ENCODE data around the gene MED13L.

The MED13L gene

GRCh38 chr12:116177017-116177416 lies 100.5 kb downstream of the MED13L start:
- no peak for DNase-seq

GRCh38 chr12:116174904-116175303 lies 102.6 kb downstream of the MED13L start:
- DNase-seq = no peak

- DNase-seq = no peak
These were observed 103.5 kb downstream of the MED13L start for GRCh38 chr12:116174006-116174405.

GRCh38 chr12:116172224-116172849 lies 105.2 kb downstream of the MED13L start:
- no peak for DNase-seq

- no peak for DNase-seq
These were observed 105.9 kb downstream of the MED13L start for GRCh38 chr12:116171549-116171948.

- no peak for DNase-seq
These were observed 108.4 kb downstream of the MED13L start for GRCh38 chr12:116169071-116169470.

- no peak for DNase-seq
These were observed 111.2 kb downstream of the MED13L start for GRCh38 chr12:116166306-116166705.

GRCh38 chr12:116165036-116165425 lies 112.5 kb downstream of the MED13L start:
- DNase-seq = no peak

- no peak for DNase-seq
These were observed 113.0 kb downstream of the MED13L start for GRCh38 chr12:116164250-116165035.

GRCh38 chr12:116162071-116162470 lies 115.4 kb downstream of the MED13L start:
- no peak for DNase-seq

GRCh38 chr12:116161588-116161987 lies 115.9 kb downstream of the MED13L start:
- peak; percentile 64 for DNase-seq

- no peak for DNase-seq
These were observed 116.5 kb downstream of the MED13L start for GRCh38 chr12:116160883-116161458.

- no peak for DNase-seq
These were observed 117.3 kb downstream of the MED13L start for GRCh38 chr12:116160231-116160630.

GRCh38 chr12:116159593-116160200 lies 117.8 kb downstream of the MED13L start:
- no peak for DNase-seq

GRCh38 chr12:116159175-116159574 lies 118.3 kb downstream of the MED13L start:
- peak; percentile 21 for DNase-seq

- DNase-seq = peak; percentile 39
These were observed 119.6 kb downstream of the MED13L start for GRCh38 chr12:116157845-116158267.

- DNase-seq = no peak
These were observed 120.9 kb downstream of the MED13L start for GRCh38 chr12:116156614-116157013.

- no peak for DNase-seq
These were observed 122.1 kb downstream of the MED13L start for GRCh38 chr12:116155383-116155782.

- DNase-seq = no peak
These were observed 123.5 kb downstream of the MED13L start for GRCh38 chr12:116153983-116154382.

GRCh38 chr12:116153113-116153512 lies 124.4 kb downstream of the MED13L start:
- no peak for DNase-seq

GRCh38 chr12:116152268-116152667 lies 125.2 kb downstream of the MED13L start:
- no peak for DNase-seq

GRCh38 chr12:116150452-116150851 lies 127.0 kb downstream of the MED13L start:
- DNase-seq = no peak

- no peak for DNase-seq
These were observed 127.5 kb downstream of the MED13L start for GRCh38 chr12:116150001-116150400.

GRCh38 chr12:116148844-116149243 lies 128.6 kb downstream of the MED13L start:
- DNase-seq = no peak
